ENCODE data around the gene ABHD15.
A peak's percentile ranks its signal among the peaks of the same experiment; 100 is the strongest.

The ABHD15 gene

GRCh38 chr17:29582772-29583171 lies 15.9 kb upstream of the ABHD15 start:
- WGBS (ENCODE audit: extremely low coverage, insufficient coverage, insufficient read length): no CpG with 5 or more reads among the region's 13 CpGs
- H3K79me1 ChIP-seq (ENCODE audit: low read length): no peaks in the 10 kb centered on the region
- H3K27me3 ChIP-seq (ENCODE audit: insufficient read depth, low read length): no peaks in the 10 kb centered on the region

DNA sequence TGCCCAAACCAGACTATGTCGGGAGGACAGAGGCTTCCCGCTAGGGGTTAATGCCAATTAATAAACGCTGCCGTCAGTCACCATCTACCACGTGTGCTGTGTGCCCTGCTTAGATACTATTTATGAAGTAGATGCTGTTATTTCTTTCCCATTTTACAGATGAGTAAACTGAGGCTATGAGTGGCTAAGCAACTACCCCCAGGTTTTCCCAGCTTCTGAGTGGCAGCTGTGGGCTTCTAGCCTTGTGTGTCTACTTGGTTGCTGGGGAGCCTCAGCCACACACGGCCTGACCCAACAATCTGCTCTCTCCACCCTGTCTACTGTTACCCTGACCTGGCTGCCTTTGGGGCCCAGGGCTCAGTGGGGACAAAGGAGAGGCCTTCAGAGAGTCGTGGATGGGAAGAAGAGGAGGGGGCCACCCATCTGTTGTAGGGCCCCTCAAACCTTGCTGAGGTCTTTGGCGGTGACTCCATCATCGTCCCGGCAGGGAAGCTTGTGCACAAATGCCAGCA lies 15.5 kb upstream of the ABHD15 start:
- H4K8ac ChIP-seq (ENCODE audit: low read depth, low read length): no peak overlapping the region
- no peak overlapping the region for H3K4me3 ChIP-seq (ENCODE audit: low read depth, low read length)
- H3K4me2 ChIP-seq (ENCODE audit: low read length): no peak overlapping the region
- H3K14ac ChIP-seq (ENCODE audit: low read length): no peak overlapping the region
- H3K9ac ChIP-seq (ENCODE audit: low read length): no peak overlapping the region
- H2AFZ ChIP-seq (ENCODE audit: insufficient read depth, low read length, poor library complexity): no peak overlapping the region
- H3K36me3 ChIP-seq (ENCODE audit: control insufficient read depth in 1 of 2, insufficient read depth in 2 of 2, low read length in 2 of 2): peaks cover 38 to 46% of the 10 kb centered on the region in 2 experiments
- no peak overlapping the region for H2BK120ac ChIP-seq (ENCODE audit: insufficient read depth, low read length, poor library complexity)
- H3K18ac ChIP-seq (ENCODE audit: low read length): no peak overlapping the region
- H3K9me3 ChIP-seq (ENCODE audit: insufficient read depth, low read depth, low read length): no peaks in the 10 kb centered on the region
- no peak overlapping the region for H2AK5ac ChIP-seq (ENCODE audit: low read length)
- no peak overlapping the region for H2BK12ac ChIP-seq (ENCODE audit: low read length)
- H4K91ac ChIP-seq (ENCODE audit: low read depth, low read length): no peak overlapping the region
- H3K23ac ChIP-seq (ENCODE audit: low read length): no peak overlapping the region
- no peak overlapping the region for H4K12ac ChIP-seq (ENCODE audit: low read depth, low read length)
- no peak overlapping the region for H2BK5ac ChIP-seq (ENCODE audit: low read depth, low read length, poor library complexity)
- no peak for DNase-seq
- H3K27me3 ChIP-seq (ENCODE audit: insufficient read depth, low read length): no peaks in the 10 kb centered on the region
- no peaks in the 10 kb centered on the region for H3K79me1 ChIP-seq (ENCODE audit: low read length)
- WGBS (ENCODE audit: extremely low coverage, insufficient coverage, insufficient read length): no CpG with 5 or more reads among the region's 10 CpGs
- no peak overlapping the region for H3K27ac ChIP-seq (ENCODE audit: low read depth, low read length)
- H3K4ac ChIP-seq (ENCODE audit: low read depth, low read length): no peak overlapping the region
- peaks cover 2 to 7% of the 10 kb centered on the region in 2 experiments for H3K4me1 ChIP-seq (ENCODE audit: control insufficient read depth in 1 of 2, insufficient read depth in 2 of 2, low read length in 2 of 2)
- no peaks in the 10 kb centered on the region for H3K79me2 ChIP-seq (ENCODE audit: control insufficient read depth, insufficient read depth, low read length, poor library complexity)

More at GRCh38 chr17:29582772-29583171, 15.9 kb upstream of the ABHD15 start:
- Histone ChIP-seq H3K9me3 (ENCODE audit: insufficient read depth, low read depth, low read length) (no peaks in the 10 kb centered on the region), H4K12ac (ENCODE audit: low read depth, low read length) (no peak overlapping the region), H3K14ac (ENCODE audit: low read length) (no peak overlapping the region), H2BK12ac (ENCODE audit: low read length) (no peak overlapping the region), H2AFZ (ENCODE audit: insufficient read depth, low read length, poor library complexity) (no peak overlapping the region), H4K91ac (ENCODE audit: low read depth, low read length) (no peak overlapping the region), H4K8ac (ENCODE audit: low read depth, low read length) (no peak overlapping the region), H2BK5ac (ENCODE audit: low read depth, low read length, poor library complexity) (no peak overlapping the region), H3K36me3 (ENCODE audit: control insufficient read depth in 1 of 2, insufficient read depth in 2 of 2, low read length in 2 of 2) (peaks cover 33 to 41% of the 10 kb centered on the region in 2 experiments), H3K18ac (ENCODE audit: low read length) (no peak overlapping the region), H2AK5ac (ENCODE audit: low read length) (no peak overlapping the region), H3K9ac (ENCODE audit: low read length) (no peak overlapping the region), H3K4ac (ENCODE audit: low read depth, low read length) (no peak overlapping the region), H3K4me3 (ENCODE audit: low read depth, low read length) (no peak overlapping the region), H3K4me1 (ENCODE audit: control insufficient read depth in 1 of 2, insufficient read depth in 2 of 2, low read length in 2 of 2) (peaks cover 2 to 7% of the 10 kb centered on the region in 2 experiments), H3K27ac (ENCODE audit: low read depth, low read length) (no peak overlapping the region), H2BK120ac (ENCODE audit: insufficient read depth, low read length, poor library complexity) (no peak overlapping the region), H3K23ac (ENCODE audit: low read length) (no peak overlapping the region), H3K79me2 (ENCODE audit: control insufficient read depth, insufficient read depth, low read length, poor library complexity) (no peaks in the 10 kb centered on the region), H3K4me2 (ENCODE audit: low read length) (no peak overlapping the region)
- DNase-seq: no peak

DNA sequence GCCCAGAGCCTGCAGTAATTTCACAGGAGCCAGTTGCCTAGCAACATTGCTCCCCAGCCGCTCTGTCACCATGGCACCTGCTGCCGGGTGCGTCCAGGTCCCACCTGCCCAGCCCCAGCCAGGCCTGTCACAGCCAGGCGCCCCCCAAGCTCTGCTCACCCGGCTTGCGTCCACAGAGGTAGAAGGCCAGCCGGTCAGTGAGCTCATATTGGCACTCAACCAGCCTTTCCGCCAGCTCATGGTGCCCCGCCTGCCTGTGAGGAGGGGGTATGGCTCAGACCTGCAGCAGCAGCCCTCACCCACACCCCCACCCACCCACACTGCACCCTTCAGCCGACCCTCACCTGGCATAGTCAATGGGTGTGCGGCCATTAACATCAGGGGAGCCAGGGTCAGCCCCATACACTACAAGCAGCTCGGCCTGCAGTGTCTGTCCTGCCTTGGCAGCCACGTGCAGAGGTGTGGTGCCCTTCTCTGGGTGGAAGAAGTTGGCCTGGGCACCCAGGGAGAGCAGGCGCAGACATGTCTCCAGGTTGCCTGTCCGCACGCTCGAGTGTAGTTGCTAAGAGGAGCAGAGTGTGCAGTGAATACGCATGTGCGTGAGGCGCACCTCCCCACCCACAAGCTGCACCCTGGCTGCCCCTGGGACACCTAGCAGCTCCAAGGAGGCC lies 14.9 kb upstream of the ABHD15 start:
- Histone ChIP-seq H3K23ac (ENCODE audit: low read length) (no peak overlapping the region), H2AFZ (ENCODE audit: insufficient read depth, low read length, poor library complexity) (no peak overlapping the region), H3K9me3 (ENCODE audit: insufficient read depth, low read depth, low read length) (no peaks in the 10 kb centered on the region), H2BK120ac (ENCODE audit: insufficient read depth, low read length, poor library complexity) (no peak overlapping the region), H3K4me3 (ENCODE audit: low read depth, low read length) (no peak overlapping the region), H4K8ac (ENCODE audit: low read depth, low read length) (no peak overlapping the region), H3K9ac (ENCODE audit: low read length) (no peak overlapping the region), H3K4me2 (ENCODE audit: low read length) (no peak overlapping the region), H2BK5ac (ENCODE audit: low read depth, low read length, poor library complexity) (no peak overlapping the region), H3K27me3 (ENCODE audit: insufficient read depth, low read length) (no peaks in the 10 kb centered on the region), H3K79me1 (ENCODE audit: low read length) (no peaks in the 10 kb centered on the region), H2BK12ac (ENCODE audit: low read length) (no peak overlapping the region), H3K4me1 (ENCODE audit: control insufficient read depth in 1 of 2, insufficient read depth in 2 of 2, low read length in 2 of 2) (peaks cover 2 to 7% of the 10 kb centered on the region in 2 experiments), H3K18ac (ENCODE audit: low read length) (no peak overlapping the region), H3K79me2 (ENCODE audit: control insufficient read depth, insufficient read depth, low read length, poor library complexity) (no peaks in the 10 kb centered on the region), H2AK5ac (ENCODE audit: low read length) (no peak overlapping the region), H4K12ac (ENCODE audit: low read depth, low read length) (no peak overlapping the region), H3K14ac (ENCODE audit: low read length) (no peak overlapping the region), H3K4ac (ENCODE audit: low read depth, low read length) (no peak overlapping the region), H4K91ac (ENCODE audit: low read depth, low read length) (no peak overlapping the region), H3K36me3 (ENCODE audit: control insufficient read depth in 1 of 2, insufficient read depth in 2 of 2, low read length in 2 of 2) (peaks cover 44 to 51% of the 10 kb centered on the region in 2 experiments), H3K27ac (ENCODE audit: low read depth, low read length) (no peak overlapping the region)
- no CpG with 5 or more reads among the region's 20 CpGs for WGBS (ENCODE audit: extremely low coverage, insufficient coverage, insufficient read length)
- DNase-seq: no peak

- DNase-seq: peak; percentile 72 to 86
- Histone ChIP-seq H3K9ac (ENCODE audit: low read length) (no peak overlapping the region), H3K18ac (ENCODE audit: low read length) (no peak overlapping the region), H2AFZ (ENCODE audit: insufficient read depth, low read length, poor library complexity) (no peak overlapping the region), H3K14ac (ENCODE audit: low read length) (no peak overlapping the region), H3K4me2 (ENCODE audit: low read length) (no peak overlapping the region), H2BK12ac (ENCODE audit: low read length) (no peak overlapping the region), H2BK5ac (ENCODE audit: low read depth, low read length, poor library complexity) (no peak overlapping the region), H3K36me3 (ENCODE audit: control insufficient read depth in 1 of 2, insufficient read depth in 2 of 2, low read length in 2 of 2) (peaks cover 59 to 67% of the 10 kb centered on the region in 2 experiments), H3K27ac (ENCODE audit: low read depth, low read length) (no peak overlapping the region), H4K91ac (ENCODE audit: low read depth, low read length) (no peak overlapping the region), H3K79me2 (ENCODE audit: control insufficient read depth, insufficient read depth, low read length, poor library complexity) (no peaks in the 10 kb centered on the region), H3K9me3 (ENCODE audit: insufficient read depth, low read depth, low read length) (no peaks in the 10 kb centered on the region), H4K8ac (ENCODE audit: low read depth, low read length) (no peak overlapping the region), H3K4me3 (ENCODE audit: low read depth, low read length) (no peak overlapping the region), H3K27me3 (ENCODE audit: insufficient read depth, low read length) (no peaks in the 10 kb centered on the region), H2AK5ac (ENCODE audit: low read length) (no peak overlapping the region), H3K4me1 (ENCODE audit: control insufficient read depth in 1 of 2, insufficient read depth in 2 of 2, low read length in 2 of 2) (peaks cover 2 to 3% of the 10 kb centered on the region in 2 experiments), H2BK120ac (ENCODE audit: insufficient read depth, low read length, poor library complexity) (no peak overlapping the region), H3K79me1 (ENCODE audit: low read length) (no peaks in the 10 kb centered on the region), H3K23ac (ENCODE audit: low read length) (no peak overlapping the region), H4K12ac (ENCODE audit: low read depth, low read length) (no peak overlapping the region), H3K4ac (ENCODE audit: low read depth, low read length) (no peak overlapping the region)
- no CpG with 5 or more reads among the region's 15 CpGs for WGBS (ENCODE audit: extremely low coverage, insufficient coverage, insufficient read length)
Observed at GRCh38 chr17:29579866-29580771, 13.3 kb upstream of the ABHD15 start.
